HUES6 (cell line): Measurements from ENCODE around the gene MRPL24.
"Not testable (repeated sequence)": the region's sequence is repeated elsewhere in the genome, so short reads cannot be mapped to it uniquely, and the experiment has no call there.

Source experiments
- H3K27ac ChIP-seq: 2 replicates; pipeline ENCODE4 v1.7.0; 2013; ENCODE audit warnings: low read depth, mild to moderate bottlenecking, low read length, inconsistent platforms
- H3K27me3 ChIP-seq: 2 replicates; pipeline ENCODE4 v1.6.1; 2013; ENCODE audit warnings: low read length; ENCODE audit not compliant: control insufficient read depth, insufficient read depth
- H3K36me3 ChIP-seq: 2 replicates; pipeline ENCODE4 v1.6.1; 2013; ENCODE audit warnings: low read length; ENCODE audit not compliant: control insufficient read depth, insufficient read depth
- H3K4me1 ChIP-seq: 2 replicates; pipeline ENCODE4 v1.6.1; 2013; ENCODE audit warnings: low read length; ENCODE audit not compliant: control insufficient read depth, insufficient read depth
- H3K4me3 ChIP-seq: 2 replicates; pipeline ENCODE4 v1.5.1; 2013; ENCODE audit warnings: low read depth, low read length
- H3K9ac ChIP-seq: one replicate; pipeline ENCODE4 v1.6.1; 2013; ENCODE audit warnings: mild to moderate bottlenecking, low read length
- H3K9me3 ChIP-seq: 2 replicates; pipeline ENCODE4 v1.6.1; 2013; ENCODE audit warnings: low read depth, low read length; ENCODE audit not compliant: control insufficient read depth, insufficient read depth

Gene MRPL24

DNA sequence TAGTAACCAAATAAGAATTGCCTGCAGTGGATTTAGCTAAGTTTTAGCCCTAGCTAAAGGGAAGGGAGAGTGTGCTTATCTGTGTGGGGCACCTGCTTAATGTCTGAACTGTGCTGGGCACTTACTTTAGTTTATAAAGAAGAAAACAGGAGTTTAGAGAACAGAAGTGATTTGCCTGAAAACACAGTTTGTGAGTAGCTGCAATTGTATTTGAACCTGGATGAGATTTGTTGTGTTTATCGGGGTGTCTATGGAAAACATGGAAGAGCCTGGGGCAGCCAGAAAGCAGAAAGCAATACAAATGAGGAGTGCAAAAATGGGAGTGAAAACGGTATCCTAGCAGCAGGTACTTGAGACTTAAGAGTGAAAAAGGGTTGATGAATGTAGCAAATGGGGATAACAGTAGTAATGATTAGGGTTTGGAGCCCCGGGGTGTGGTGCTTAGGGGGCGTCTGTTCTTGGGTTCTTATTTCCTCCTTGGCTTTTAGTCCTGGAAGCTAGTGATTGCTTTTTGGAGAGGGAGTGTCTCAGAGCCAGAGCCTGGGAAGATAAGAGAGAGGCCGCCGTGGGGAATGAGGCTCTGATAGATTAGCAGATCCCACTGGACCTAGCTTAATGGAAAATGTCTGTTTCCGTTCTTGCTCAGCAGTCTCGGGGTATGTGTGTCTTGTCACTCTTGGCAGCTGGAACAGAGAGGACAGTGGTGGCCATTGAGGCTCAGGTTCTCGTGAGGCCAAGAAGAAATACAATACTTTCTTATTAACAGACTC lies 32.0 kb upstream of the MRPL24 start:
- Histone ChIP-seq H3K4me1 (0 out of 2 replicates have a peak, but pooled peaks cover 12% of the 10 kb centered on the region), H3K27me3 (no peaks in the 10 kb centered on the region), H3K4me3 (no peak overlapping the region), H3K9ac (no peak overlapping the region), H3K27ac (no peak overlapping the region), H3K9me3 (no peaks in the 10 kb centered on the region), H3K36me3 (peaks cover 31% of the 10 kb centered on the region)

DNA sequence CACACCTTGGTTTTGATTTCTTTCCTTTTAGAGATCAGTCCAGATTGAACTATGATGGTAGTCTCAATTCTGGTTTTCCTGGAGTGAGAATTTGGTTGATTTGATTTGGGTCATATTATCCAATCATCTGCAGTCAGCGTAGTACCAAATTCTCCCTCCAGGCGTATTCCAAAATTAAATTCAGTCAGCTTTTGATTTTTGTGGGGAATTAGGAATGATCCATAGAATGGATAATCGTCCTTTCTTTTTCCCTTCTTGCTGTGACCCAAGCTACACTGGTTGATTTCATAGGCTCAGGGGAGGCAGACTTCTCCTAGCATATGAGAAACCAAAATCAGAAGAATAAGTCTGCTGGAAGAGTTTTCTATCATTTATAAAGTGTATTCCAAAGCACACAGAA lies 31.3 kb upstream of the MRPL24 start:
- H3K9me3 ChIP-seq = no peaks in the 10 kb centered on the region
- no peak overlapping the region for H3K4me3 ChIP-seq
- no peak overlapping the region for H3K27ac ChIP-seq
- 0 out of 2 replicates have a peak, but pooled peaks cover 12% of the 10 kb centered on the region for H3K4me1 ChIP-seq
- no peaks in the 10 kb centered on the region for H3K27me3 ChIP-seq
- H3K9ac ChIP-seq = no peak overlapping the region
- peaks cover 31% of the 10 kb centered on the region for H3K36me3 ChIP-seq

DNA sequence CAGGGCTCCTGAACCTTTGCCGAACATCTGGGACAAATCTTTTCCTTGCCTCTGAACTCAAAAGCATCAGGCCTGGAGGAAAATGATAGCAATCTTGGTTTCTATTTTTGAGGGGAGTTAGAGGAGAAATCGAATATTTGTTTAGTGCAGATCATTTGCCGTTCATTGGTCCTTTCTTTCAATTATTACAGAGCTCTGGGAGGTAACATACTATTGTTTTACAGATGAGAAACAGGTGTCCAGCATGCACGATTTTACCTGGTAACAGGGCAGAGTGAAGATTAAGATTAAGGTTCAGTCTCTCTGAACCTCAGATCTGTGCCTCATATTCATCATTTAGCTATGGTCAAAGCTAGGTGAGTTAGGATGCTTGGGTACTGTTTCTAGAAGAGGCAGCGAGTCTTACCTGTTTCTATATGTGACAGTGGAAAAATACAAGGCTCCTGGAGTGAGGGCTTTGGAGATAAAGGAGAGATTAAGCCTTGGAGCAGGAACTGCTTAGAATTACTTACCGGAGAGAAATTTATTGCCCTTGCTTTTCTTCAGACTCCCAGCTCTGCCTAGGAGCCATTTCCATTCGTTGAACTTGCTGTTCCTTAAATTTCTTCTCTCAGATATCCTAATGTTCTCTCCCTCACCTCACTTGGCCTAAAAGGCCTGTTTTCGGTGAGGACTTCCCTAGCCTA lies 27.9 kb upstream of the MRPL24 start:
- Histone ChIP-seq H3K4me1 (peaks cover 21% of the 10 kb centered on the region; the same call in 1 of the 2 replicates), H3K9me3 (no peaks in the 10 kb centered on the region), H3K4me3 (peak overlapping the region; percentile 81), H3K27ac (peak overlapping the region; percentile 74; the same call in 1 of the 2 replicates), H3K27me3 (no peaks in the 10 kb centered on the region), H3K9ac (peak overlapping the region; percentile 87), H3K36me3 (peaks cover 30% of the 10 kb centered on the region)

DNA sequence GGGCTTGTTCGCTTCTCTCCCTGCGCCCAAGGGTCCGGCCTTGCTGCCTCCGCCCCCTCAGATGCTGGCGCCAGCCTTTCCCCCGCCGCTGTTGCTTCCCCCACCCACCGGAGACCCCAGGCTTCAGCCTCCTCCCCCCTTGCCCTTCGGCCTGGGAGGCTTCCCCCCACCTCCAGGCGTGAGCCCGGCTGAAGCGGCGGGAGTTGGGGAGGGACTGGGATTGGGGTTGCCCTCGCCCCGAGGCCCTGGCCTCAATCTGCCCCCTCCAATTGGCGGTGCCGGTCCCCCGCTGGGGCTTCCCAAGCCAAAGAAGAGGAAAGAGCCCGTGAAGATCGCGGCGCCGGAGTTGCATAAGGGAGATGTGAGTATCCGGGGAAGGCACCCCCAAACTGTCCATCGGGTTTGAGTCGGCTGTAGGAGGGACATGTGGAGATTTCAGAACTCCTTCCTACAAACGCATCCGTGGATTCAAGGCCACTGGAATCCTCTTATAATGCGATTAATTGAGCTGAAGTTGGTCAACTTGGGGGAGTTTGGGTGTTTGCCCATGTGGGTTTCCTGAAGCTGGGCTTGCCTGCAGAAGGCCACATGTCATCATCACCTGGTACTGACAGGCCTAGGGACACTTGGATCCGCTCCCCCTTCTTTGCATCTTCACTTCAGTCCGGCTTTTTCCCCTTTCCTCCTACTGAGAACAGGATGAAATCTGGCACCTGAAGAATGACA lies 27.2 kb upstream of the MRPL24 start:
- H3K4me1 ChIP-seq = peaks cover 21% of the 10 kb centered on the region; the same call in 1 of the 2 replicates
- H3K27ac ChIP-seq = peak overlapping the region; percentile 74

DNA sequence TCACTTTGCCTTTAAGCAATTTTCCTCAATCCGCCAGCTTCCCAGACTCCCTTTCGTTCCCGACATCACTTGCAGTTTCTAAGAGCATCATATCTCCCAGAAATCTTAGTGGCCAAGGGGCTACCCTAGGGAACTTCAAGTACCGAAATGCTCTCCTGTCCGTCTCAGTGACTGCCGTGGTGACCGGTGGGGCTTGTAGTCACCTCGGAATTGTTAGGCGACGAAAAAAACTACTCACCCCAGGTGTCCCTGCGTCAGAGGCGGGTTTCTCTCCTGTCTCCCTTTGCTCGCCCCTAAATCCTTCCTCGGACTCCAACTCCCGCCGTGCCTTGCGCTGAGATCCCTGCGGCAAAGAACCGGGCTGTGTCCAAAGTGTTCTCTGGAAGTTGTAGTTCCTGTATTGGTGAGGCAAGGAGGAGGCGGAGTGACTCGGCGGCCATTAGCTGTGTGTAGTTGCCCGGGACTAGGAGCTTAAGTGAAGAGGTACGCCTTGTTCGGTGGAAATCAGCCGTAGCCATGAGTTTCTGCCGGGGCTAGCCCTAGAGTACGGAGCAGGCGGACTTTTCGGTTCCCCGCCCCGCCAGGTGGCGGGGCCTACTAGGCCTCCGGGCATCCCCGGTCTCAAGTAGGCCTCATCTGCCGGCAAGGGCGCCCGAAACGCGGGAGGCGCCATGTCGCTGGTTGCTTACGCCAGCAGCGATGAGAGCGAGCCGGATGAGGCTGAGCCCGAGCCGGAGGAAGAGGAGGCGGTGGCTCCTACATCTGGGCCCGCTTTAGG lies 26.4 kb upstream of the MRPL24 start, which contains the start of gene PRCC:
TSS of gene PRCC (plus strand) at position 435 of the 778 bp plus-strand sequence. CDS start at position 672, 237 bp downstream.
- Histone ChIP-seq H3K9ac (peak within 1 kb of the TSS; percentile 87), H3K4me1 (peaks cover 21% of the 10 kb centered on the region; the same call in 1 of the 2 replicates), H3K36me3 (peaks cover 19% of the 10 kb centered on the region; the same call in 1 of the 2 replicates), H3K4me3 (peak within 1 kb of the TSS; percentile 81), H3K9me3 (no peaks in the 10 kb centered on the region), H3K27me3 (no peaks in the 10 kb centered on the region), H3K27ac (peak within 1 kb of the TSS; percentile 74)

More for the DNA sequence above, 27.2 kb upstream of the MRPL24 start:
- Histone ChIP-seq H3K27me3 (no peaks in the 10 kb centered on the region), H3K4me3 (peak overlapping the region; percentile 81), H3K9ac (peak overlapping the region; percentile 87), H3K9me3 (no peaks in the 10 kb centered on the region), H3K36me3 (peaks cover 23% of the 10 kb centered on the region)

DNA sequence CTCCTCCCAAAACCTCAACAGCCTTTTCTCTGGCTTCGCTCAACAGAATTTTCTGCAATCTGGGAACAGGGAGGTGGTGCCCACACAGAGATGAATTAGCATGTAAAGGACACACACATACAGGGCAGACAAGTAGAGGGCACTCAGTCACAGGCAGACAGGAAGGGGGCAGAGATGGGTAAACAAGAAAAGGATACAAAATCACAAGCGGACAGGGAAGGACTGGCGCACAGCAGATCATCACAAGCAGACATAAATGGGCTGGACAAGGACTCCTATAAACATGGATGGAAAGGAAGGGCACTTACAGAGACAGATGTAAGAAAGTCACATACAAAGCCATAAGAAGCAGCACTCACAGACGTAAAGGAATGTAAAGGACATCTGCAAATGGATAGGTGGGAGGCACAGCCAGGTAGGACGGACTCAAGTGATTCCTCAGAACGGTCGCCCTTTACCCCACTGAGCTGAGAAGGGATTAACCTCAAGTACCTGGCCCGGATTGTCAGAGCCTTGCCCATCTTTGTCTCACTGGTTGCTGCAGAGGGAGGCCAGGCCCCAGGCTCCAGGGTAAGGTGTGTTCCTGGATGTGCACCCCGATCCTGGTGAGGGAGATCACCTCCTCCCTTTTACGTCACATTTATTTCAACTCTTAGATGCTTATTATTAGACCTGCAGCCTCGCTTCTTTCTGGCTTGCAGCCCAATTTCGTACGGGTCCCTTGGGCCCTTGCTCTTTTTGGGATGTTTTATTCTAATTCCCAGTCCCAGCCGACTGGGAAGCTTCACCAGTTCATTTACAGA lies 25.6 kb upstream of the MRPL24 start:
- Histone ChIP-seq H3K27me3 (no peaks in the 10 kb centered on the region), H3K4me1 (peaks cover 21% of the 10 kb centered on the region; the same call in 1 of the 2 replicates), H3K36me3 (peaks cover 18% of the 10 kb centered on the region; the same call in 1 of the 2 replicates), H3K9ac (peak overlapping the region; percentile 77), H3K27ac (peak overlapping the region; percentile 46; the same call in 1 of the 2 replicates), H3K4me3 (peak overlapping the region; percentile 64), H3K9me3 (no peaks in the 10 kb centered on the region)

DNA sequence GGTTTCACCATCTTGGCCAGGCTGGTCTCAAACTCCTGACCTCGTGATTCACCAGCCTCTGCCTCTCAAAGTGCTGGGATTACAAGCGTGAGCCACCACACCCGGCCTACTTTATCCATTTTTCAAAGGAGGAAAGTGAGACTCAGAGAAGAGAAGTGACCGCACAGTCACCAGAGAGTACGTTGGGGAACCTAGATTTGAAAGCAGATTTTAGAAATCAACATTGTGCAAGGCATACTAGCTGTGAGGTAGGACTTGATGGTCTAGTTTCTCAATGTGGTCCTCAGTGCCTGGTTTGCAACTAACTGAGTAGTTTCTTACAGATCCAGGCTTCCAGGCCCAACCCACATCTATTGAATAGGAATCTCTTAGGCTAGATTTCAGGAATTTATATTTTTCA lies 24.8 kb upstream of the MRPL24 start:
- no peak overlapping the region for H3K4me3 ChIP-seq
- peaks cover 9% of the 10 kb centered on the region; the same call in 1 of the 2 replicates for H3K36me3 ChIP-seq
- no peak overlapping the region for H3K9ac ChIP-seq
- no peaks in the 10 kb centered on the region for H3K9me3 ChIP-seq
- peaks cover 21% of the 10 kb centered on the region; the same call in 1 of the 2 replicates for H3K4me1 ChIP-seq
- no peak overlapping the region for H3K27ac ChIP-seq
- H3K27me3 ChIP-seq = no peaks in the 10 kb centered on the region

DNA sequence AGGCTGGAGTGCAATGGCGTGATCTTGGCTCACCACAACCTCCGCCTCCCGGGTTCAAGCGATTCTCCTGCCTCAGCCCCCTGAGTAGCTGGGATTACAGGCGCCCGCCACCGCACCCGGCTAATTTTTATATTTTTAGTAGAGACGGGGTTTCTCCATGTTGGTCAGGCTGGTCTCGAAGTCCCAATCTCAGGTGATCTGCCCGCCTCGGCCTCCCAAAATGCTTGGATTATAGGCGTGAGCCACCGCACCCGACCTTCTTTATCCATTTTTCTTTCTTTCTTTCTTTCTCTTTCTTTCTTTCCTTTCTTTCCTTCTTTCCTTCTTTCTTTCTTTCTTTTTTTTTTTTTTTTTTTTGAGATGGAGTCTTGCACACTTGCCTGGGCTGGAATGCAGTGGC lies 24.2 kb upstream of the MRPL24 start:
- H3K9ac ChIP-seq, H3K4me3 ChIP-seq, H3K36me3 ChIP-seq, H3K27ac ChIP-seq, H3K27me3 ChIP-seq, H3K9me3 ChIP-seq: not testable (repeated sequence)
- H3K4me1 ChIP-seq = peaks cover 25% of the 10 kb centered on the region; the same call in 1 of the 2 replicates

DNA sequence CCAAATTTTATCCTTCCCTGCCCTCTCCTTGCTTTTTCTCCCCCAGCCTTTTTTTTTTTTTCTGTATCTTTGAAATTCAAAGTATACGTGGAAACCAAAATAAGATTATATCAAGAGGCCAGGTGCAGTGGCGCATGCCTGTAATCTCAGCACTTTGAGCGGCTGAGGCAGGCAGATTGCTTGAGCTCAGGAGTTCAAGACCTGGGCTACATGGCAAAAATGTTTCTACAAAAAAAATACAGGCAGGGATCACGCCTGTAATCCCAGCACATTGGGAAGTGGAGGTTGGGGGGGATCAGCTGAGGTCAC lies 19.9 kb upstream of the MRPL24 start:
- H3K27ac ChIP-seq = no peak overlapping the region
- H3K9me3 ChIP-seq = no peaks in the 10 kb centered on the region
- peaks cover 6% of the 10 kb centered on the region; the same call in 1 of the 2 replicates for H3K4me1 ChIP-seq
- H3K4me3 ChIP-seq = no peak overlapping the region
- H3K36me3 ChIP-seq = no peaks in the 10 kb centered on the region
- no peaks in the 10 kb centered on the region for H3K27me3 ChIP-seq
- H3K9ac ChIP-seq = no peak overlapping the region
